Chondrocyte (in vitro differentiated cells): ENCODE data around the gene EID3. TPM values are rescaled to one million over a fixed set of nuclear protein-coding genes. Genes with fewer than 3 reads are reported as not detected.
A peak's percentile ranks its signal among the peaks of the same experiment; 100 is the strongest.
"Not testable (repeated sequence)": the region's sequence is repeated elsewhere in the genome, so short reads cannot be mapped to it uniquely, and the experiment has no call there.

Source experiments
- DNase-seq: peaks from one replicate; pipeline ENCODE4 v3.0.0; 2021; ENCODE audit warnings: mixed read lengths, low spot score
- H3K27ac Mint-ChIP-seq: one replicate; pipeline ENCODE4 v1.8.0; 2021; ENCODE audit warnings: mild to moderate bottlenecking, moderate library complexity, mixed read lengths; ENCODE audit not compliant: unreplicated experiment
- H3K27me3 Mint-ChIP-seq: 2 replicates; pipeline ENCODE4 v1.8.0; 2021; ENCODE audit warnings: low read depth, mixed read lengths
- H3K36me3 Mint-ChIP-seq: 2 replicates; pipeline ENCODE4 v1.8.0; 2021; ENCODE audit warnings: low read depth, mixed read lengths
- H3K4me1 Mint-ChIP-seq: 2 replicates; pipeline ENCODE4 v1.8.0; 2021; ENCODE audit warnings: low read depth, mild to moderate bottlenecking, mixed read lengths
- H3K4me3 Mint-ChIP-seq: one replicate; pipeline ENCODE4 v1.8.0; 2021; ENCODE audit warnings: mild to moderate bottlenecking, moderate library complexity, mixed read lengths; ENCODE audit not compliant: unreplicated experiment
- H3K9me3 Mint-ChIP-seq: 2 replicates; pipeline ENCODE4 v1.8.0; 2021; ENCODE audit warnings: low read depth, mixed read lengths
- total RNA-seq: library from RNA; stranded (reverse); gene quantifications from 3 replicates; pipeline ENCODE4 v1.2.1, GENCODE V29; 2021
- TF ChIP-seq, protein P1 (sequence below): fragments of 200-600 bp; sonication (generic); IDR thresholded peaks from 2 replicates; pipeline ENCODE4 v1.5.0; 2021; ENCODE audit warnings: antibody characterized with exemption, mild to moderate bottlenecking, moderate library complexity

Gene EID3
- total RNA-seq, 1 donor from 2014 or later: 1.5 TPM

DNA sequence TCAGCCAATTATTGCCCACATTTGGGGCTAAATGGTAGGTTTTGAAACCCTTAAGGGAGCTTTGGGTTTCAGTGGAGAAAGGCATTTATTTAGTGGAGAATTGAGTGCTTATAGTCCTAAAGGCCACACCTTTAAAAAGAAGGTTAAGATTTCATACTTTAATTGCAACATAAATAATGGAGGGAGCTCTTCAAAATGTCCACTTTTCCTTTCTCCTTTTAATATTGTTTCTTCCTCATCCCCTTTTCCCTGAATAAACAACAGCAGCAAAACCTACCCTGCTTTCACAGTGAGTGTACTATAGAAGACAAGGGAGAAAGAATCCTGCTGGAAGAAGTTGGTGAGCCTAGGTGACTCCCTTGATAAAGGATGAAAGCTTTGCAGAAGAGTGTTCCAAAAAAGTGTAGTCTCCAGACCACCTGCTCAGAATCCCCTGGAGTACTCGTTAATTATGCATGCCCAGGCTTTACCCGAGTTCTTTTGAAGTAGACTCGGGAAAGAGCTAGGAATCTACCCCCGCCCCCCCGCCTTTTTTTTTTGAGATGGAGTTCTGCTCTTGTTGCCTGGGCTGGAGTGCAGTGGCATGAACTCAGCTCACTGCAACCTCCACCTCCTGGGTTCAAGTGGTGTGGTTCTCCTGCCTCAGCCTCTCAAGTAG lies 11.5 kb upstream of the EID3 start:
- DNase-seq: no peak
- Mint-ChIP-seq H3K27ac (no peak overlapping the region), H3K4me3 (no peak overlapping the region), H3K9me3 (no peaks in the 10 kb centered on the region), H3K36me3 (peaks cover 7% of the 10 kb centered on the region), H3K27me3 (no peaks in the 10 kb centered on the region), H3K4me1 (peaks cover 44% of the 10 kb centered on the region)
- TF ChIP-seq, protein P1, sequence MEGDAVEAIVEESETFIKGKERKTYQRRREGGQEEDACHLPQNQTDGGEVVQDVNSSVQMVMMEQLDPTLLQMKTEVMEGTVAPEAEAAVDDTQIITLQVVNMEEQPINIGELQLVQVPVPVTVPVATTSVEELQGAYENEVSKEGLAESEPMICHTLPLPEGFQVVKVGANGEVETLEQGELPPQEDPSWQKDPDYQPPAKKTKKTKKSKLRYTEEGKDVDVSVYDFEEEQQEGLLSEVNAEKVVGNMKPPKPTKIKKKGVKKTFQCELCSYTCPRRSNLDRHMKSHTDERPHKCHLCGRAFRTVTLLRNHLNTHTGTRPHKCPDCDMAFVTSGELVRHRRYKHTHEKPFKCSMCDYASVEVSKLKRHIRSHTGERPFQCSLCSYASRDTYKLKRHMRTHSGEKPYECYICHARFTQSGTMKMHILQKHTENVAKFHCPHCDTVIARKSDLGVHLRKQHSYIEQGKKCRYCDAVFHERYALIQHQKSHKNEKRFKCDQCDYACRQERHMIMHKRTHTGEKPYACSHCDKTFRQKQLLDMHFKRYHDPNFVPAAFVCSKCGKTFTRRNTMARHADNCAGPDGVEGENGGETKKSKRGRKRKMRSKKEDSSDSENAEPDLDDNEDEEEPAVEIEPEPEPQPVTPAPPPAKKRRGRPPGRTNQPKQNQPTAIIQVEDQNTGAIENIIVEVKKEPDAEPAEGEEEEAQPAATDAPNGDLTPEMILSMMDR: no peak

DNA sequence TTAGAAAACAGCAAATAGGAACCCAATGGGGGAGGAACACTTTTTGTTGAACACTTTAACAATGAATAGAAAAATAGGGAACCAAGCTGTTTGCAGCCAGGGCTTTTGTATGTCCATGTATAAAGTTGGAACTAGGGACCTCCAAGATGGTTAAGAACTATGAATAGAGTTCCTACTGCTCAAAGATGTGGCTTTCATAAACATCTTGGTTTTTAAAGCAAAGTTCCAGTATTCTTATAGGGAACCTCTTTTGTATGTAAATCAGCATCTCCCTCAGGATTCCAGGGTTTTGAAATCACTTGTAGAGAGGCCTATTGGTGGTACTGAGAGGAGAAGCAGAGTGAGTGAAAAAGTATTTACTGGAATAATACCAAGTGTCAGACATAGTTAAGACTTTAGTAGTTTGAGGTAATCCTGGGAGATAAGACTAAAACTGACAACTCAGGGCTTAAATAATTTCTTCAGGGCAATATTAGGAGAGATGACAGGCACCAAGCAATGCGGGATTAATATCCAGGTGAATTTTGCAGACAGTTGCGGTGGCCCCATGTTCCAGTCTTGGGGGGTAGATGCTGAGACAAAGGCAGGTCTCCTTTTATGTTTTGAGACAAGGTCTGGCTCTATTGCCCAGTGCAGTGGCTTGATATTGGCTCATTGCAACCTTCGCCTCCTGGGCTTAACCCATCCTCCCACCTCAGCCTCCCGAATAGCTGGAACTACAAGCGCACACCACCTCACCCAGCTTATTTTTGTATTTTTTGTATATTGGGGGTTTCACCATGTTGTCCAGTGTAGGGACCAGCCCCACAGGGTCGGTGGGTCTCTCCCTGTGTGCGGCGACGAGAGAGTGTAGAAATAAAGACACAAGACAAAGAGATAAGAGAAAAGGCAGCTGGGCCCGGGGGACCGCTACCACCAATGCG lies 10.4 kb upstream of the EID3 start:
- H3K27me3 Mint-ChIP-seq: no peaks in the 10 kb centered on the region
- no peak overlapping the region for H3K27ac Mint-ChIP-seq
- no peak for DNase-seq
- TF ChIP-seq, protein P1: no peak
- no peak overlapping the region for H3K4me3 Mint-ChIP-seq
- peaks cover 7% of the 10 kb centered on the region for H3K36me3 Mint-ChIP-seq
- no peaks in the 10 kb centered on the region for H3K9me3 Mint-ChIP-seq
- peaks cover 48% of the 10 kb centered on the region for H3K4me1 Mint-ChIP-seq

- H3K27me3 Mint-ChIP-seq, H3K9me3 Mint-ChIP-seq, DNase-seq, H3K36me3 Mint-ChIP-seq, H3K4me3 Mint-ChIP-seq: not testable (repeated sequence)
- TF ChIP-seq, protein P1: peak; percentile 71
- peaks cover 44% of the 10 kb centered on the region for H3K4me1 Mint-ChIP-seq
- peak overlapping the region; percentile 38 for H3K27ac Mint-ChIP-seq
These were observed 9.2 kb upstream of the EID3 start for GRCh38 chr12:104294158-104294859.

DNA sequence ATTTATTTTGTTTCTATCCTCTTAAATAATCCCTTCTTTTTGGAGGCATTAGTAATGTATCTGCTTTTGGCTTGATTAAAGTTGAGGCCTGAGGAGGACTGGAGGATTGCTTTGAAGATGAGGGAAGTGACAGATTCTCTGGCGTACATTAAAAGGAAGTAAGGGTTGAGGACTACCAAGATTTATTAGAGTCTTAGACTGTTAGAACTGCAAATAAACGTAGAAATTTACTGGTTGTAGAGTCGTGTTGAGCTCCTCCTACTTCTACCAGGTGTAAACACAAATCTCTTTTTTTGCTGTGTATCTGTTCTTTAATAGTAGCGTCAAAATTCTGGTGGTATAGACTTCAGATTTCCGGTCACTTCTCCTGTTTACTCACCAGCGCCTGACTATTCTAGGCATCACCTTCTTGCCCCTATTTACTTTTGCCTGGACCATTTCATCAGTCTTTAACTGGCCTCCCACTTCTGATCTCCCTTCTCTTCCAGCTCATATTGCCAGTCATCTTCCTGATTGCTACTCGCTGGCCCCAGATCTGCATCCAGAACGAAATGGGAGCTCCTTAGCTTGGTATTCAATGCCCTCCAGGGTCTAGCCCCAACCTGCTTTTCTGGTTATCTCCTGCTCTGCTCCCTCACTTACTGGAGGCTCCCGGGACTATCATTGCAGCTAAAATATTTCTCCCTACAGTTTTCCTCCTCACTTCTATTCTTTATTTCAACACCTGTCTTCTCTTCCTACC lies 8.4 kb upstream of the EID3 start:
- Mint-ChIP-seq H3K4me3 (no peak overlapping the region), H3K36me3 (peaks cover 7% of the 10 kb centered on the region), H3K27ac (peak overlapping the region; percentile 87), H3K9me3 (no peaks in the 10 kb centered on the region), H3K4me1 (peaks cover 50% of the 10 kb centered on the region), H3K27me3 (no peaks in the 10 kb centered on the region)
- TF ChIP-seq, protein P1: no peak
- DNase-seq: no peak
